ENCODE results near the gene BTBD2.

The BTBD2 gene

GRCh38 chr19:2015608-2015950 lies at the start of gene BTBD2:
Gene BTBD2, minus strand, starts transcription at chr19:2015714. Its CDS starts 11 bp downstream, at chr19:2015703.
- DNase-seq, result peak; percentile 69

- no peak for DNase-seq
Observed at GRCh38 chr19:2064788-2065524, 49.4 kb upstream of the BTBD2 start.

- DNase-seq, result no peak
Observed at GRCh38 chr19:2064395-2064787, 48.9 kb upstream of the BTBD2 start.

- no peak for DNase-seq
Observed at GRCh38 chr19:2063824-2064223, 48.3 kb upstream of the BTBD2 start.

- DNase-seq, result no peak
Observed at GRCh38 chr19:2062770-2063169, 47.3 kb upstream of the BTBD2 start.

GRCh38 chr19:2062389-2062729 lies 46.8 kb upstream of the BTBD2 start:
- no peak for DNase-seq

DNA sequence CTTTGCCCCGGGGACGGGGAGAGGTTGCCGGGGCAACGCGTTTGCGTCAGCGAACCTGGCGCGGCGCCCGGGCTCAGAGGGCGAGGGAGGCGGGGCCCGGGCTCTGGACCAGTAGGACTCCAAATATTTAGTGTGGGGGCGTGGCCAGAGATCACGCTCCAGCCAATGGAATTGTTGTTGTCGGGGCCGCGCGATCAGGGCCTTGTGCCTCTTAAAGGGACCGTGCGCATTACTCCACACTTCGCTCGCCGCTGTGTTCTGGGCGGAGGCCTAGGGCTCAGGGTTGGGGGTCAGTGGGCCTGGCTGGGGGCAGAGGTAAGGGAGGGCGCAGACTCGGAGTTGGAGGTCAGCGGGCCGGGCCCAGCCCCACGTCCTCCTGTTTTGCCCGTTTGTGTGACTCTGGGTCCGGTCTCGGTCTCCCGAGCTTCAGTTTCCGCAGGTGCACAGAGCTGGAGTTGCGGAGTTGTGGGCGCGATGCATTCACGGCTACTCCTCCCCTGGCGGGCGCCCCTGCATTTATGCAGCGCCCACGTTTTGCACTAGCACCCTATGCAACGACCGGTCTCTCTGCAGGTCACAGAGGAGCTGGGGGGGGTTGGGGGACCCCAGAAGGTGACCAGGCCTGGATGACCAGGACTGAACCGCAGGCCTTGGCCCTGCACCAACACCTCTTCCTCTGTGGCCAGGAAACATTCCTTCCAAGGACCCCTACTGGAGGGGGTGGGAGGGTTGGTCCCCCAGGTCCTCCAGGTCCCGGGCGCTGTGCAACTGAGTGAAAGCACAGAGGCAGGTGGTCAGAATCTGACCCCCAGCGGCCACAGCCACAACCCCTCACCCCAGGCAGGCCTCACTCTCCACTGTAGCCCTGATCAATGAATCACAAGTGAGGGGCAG lies 46.2 kb upstream of the BTBD2 start:
- DNase-seq, result peak; percentile 98

- DNase-seq, result peak; percentile 66
Observed at GRCh38 chr19:2060884-2061494, 45.5 kb upstream of the BTBD2 start.

DNA sequence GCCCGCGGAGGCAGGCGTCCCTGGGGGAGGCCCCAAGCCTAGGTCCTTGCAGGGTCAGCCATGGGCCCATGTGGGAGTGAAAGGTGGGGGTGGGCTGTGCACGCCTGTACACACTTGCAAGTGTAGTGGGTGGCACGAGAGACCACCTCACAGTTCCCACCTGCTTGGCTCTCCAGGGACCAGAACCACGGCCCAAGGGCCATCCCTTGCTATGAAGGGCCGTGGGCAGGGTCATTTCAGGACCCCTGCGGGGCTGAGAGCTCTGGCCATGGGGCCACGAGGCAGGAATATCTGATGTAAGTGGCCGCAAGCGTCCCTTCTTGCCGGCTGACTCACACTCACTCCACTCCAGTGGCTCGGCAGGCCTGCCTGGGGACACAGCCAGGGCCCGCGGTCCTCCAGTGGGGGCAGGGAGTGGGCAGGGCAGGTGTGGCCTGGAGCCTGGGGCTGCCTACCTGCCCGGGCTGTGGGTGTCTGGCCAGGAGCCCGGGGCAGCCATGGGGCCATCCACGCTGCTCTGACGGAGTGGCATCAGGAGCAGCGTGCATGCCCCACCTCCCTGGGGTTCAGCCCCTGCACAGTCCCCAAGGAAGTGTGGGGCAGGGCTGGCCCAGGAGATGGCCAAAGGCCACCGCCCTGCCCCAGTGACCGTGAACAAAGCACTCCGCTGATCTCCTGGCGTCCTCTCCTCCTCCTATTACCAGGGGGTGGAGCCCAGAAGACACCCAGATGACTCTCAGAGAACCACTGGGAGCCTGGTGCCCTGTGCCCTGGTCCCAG lies 44.1 kb upstream of the BTBD2 start:
- DNase-seq, result peak; percentile 17

GRCh38 chr19:2058570-2059421 lies 43.3 kb upstream of the BTBD2 start:
- no peak for DNase-seq

DNA sequence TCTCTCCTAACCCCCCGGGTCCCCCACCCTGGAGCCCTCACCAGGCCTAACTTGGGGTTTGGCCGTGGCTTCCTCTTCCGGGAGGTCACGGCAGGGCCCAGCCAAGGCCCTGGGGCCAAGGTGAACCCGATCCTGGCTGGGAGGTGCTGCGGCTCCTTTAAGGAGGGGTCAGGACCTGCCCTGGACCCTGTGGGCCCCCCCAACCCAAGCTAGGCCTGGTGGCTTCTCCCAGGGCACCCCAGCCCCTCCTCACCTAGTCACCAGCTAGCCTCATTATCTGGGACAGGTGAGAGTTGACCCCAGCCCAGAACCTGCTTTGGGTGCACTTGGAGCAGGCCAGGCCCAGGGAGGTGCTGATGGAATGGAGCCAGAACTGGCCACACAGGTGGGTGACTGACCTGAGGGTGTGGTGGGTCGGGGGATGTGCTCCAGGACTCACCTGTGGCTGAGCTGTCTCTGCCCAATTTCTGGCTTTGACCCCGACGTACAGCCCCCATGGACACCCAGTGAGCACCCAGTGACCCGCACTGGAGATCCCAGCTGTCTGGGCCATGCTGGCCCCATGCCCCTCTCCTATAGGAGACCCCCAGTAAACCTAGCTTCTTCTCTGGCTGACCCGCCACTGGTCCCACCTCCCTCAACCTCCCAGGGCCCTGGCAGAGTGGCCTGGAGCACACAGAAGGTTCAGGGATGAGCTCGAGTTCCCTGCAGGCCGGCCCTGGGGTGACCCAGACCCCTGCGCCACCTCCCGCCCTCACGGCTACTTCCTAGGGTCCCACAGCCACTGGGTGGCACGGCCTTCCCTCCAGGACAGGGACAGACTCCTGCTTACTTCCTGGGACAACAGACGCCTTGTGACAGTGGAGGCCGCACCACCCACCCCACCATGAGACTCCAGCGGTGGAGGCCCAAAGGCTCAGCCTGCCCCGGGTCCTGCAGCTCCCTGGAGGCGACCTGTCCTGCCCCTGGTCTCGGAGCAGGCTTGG lies 42.3 kb upstream of the BTBD2 start:
- DNase-seq, result no peak

DNA sequence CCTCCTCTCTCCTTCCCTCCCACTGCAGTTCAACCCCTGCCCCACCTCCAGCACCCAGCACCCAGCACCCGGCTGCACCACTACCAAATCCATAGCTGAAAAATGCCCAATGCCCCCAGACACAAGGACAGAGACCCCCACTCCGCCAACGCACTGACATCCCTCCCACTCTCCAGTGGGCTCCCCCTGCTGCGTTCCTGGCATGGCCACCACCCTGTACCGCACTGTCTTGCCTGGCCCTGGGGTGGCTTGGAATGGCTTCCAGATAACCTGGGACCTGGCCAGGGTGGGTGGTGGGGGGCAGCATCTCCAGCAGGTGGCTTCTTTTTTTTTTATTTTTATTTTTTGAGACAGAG lies 41.3 kb upstream of the BTBD2 start:
- DNase-seq, result no peak

GRCh38 chr19:2055931-2056836 lies 40.7 kb upstream of the BTBD2 start:
- DNase-seq, result peak; percentile 78

DNA sequence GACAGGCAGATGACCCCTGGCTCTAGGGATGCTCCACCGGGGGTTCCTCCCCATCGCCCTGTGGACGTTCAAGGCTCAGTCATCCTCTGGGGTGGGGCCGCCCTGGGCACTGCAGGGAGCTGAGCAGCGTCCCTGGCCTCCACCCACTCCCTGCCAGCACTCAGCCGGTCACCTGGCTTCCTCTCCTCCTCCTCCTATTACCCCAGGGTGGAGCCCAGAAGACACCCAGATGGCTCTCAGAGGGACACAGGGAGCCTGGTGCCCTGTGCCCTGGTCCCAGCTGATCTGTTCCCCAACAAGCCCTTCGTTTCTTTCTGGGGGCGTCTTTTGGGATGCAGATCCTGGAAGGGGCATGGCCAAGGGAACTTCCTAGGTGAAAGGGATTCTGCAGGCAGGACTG lies 39.2 kb upstream of the BTBD2 start:
- DNase-seq, result no peak

- peak; percentile 77 for DNase-seq
Observed at GRCh38 chr19:2053601-2054389, 38.3 kb upstream of the BTBD2 start.

GRCh38 chr19:2051773-2052704 lies 36.5 kb upstream of the BTBD2 start:
- DNase-seq, result no peak

- DNase-seq, result peak; percentile 79
Observed at GRCh38 chr19:2050991-2051772, 35.7 kb upstream of the BTBD2 start, which contains the start of gene MKNK2. Gene MKNK2, minus strand, starts transcription at chr19:2051244. Its CDS starts 393 bp downstream, at chr19:2050851.
